ENCODE results near the gene KLHL29.

KLHL29 gene

DNA sequence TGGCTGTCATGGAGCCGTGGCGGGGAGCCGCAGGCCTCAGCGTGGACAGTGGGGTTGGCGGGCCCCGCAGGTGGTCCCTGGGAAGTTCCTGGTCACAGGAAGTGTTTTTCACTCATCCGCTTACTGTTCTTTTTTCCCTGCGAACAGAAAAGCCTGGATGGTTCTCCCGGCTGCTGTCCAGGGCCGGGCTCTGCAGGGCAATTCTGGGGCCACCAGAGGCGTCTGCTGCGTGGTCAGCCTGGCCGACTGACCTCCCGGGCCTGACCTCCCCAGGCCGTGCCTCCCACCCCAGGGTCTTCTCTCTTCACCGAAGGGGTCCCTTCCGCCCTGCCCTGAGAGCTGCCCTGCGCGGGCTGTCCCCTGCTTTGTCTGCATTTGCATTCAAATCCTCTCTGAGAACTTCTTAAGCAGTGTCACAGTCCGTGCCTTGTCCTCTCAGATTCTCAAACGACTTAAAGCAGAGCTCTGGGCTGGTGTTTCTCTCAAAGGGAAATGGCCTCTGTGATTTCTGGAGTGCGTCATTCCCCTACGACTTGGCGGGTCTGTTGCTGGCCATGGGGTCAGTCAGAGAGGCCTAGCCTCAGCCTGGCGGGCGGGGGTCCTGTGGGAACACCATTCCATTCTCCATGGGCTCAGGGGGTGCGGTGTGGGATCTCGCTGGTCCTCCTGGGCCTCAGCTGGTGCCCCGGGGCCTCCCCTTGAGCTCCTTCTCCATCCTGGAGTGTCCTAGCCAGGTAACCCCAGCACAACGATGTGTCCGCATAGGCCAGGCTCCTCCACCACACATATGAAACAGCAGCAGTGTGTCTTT lies 38.3 kb downstream of the KLHL29 start:
- peak in 1 of 2 experiments; percentile 17 for DNase-seq

DNA sequence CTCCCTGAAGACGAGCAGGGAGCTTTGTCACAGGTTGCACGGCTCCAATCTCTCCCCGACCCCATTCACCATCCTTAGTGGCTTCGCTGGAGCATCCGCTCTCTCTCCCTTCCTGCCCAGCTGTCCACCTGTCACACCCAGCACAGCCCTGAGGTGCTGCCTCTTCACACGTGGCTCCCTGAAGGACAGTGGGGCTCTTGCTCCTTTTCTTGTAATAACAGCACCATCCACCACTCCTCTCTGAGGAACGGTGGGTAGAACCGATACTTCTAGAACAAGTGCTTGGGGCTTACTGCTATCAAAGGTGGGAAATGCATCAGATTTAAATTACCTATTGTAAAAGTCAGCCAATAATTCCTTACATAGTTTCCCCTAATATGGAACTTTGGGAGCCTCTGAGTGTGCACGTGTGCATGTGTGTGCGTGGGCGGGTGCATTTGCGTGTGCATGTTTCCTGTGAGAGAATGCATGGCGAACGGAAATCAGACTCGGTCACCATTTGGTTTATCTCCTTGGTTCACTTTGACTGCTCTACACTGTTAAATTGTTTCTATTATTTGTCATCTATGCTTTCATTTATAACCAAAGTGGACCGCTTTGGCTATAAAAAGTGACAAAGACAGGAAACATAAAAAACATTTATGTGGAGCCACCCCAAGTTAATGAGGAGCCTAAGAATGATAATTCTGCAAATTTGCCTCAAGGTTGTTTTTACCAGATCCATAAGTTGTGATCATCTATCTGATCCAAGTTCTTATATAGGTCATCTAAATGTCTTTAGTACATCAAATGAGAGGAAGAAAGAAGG lies 39.1 kb downstream of the KLHL29 start:
- no peak for DNase-seq

DNA sequence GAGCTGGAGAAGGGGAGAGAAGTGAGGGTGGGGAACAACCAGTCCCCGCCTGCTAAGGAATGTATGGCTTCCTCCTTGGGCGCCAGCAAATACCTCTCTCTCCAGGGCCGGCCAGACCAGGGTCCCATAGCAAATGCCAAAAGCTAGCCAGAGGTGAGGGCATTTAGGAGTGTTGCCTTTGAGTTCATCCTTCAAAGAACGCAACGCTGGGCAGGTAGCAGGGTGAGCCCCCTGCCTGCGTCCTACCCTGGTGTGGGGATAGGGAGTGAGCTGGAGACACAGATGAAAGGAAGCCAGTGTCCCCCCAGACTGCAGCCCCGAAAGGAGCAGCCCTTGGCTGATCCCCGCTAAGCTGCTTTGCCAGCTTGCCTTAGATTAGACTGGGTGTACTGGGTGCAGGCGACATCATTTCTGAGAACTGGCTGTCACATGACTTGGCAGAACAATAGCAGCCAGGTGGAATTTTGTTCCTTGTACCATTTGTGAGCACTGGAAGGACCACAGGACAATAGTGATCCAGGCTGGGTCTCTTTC lies 40.4 kb downstream of the KLHL29 start:
- DNase-seq: peak in 1 of 2 experiments; percentile 23

DNA sequence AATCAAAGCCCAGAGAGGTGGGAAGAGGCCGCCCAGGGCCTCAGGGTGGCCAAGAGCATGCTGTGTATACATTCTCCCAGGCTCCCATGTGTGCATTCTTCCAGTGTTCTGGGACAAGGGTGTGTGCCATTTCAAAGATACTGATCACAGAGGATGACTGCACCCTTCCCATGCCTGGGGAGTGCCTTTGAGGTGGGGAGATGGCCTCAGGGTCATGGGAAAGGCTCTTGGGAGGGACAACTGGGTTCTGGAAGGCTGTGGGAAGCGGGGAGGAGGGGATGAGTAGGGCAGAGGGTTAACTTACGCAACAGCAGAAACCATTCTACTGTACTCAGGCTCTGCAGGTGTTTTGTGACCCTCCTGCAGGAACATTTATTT lies 40.9 kb downstream of the KLHL29 start:
- no peak for DNase-seq

DNA sequence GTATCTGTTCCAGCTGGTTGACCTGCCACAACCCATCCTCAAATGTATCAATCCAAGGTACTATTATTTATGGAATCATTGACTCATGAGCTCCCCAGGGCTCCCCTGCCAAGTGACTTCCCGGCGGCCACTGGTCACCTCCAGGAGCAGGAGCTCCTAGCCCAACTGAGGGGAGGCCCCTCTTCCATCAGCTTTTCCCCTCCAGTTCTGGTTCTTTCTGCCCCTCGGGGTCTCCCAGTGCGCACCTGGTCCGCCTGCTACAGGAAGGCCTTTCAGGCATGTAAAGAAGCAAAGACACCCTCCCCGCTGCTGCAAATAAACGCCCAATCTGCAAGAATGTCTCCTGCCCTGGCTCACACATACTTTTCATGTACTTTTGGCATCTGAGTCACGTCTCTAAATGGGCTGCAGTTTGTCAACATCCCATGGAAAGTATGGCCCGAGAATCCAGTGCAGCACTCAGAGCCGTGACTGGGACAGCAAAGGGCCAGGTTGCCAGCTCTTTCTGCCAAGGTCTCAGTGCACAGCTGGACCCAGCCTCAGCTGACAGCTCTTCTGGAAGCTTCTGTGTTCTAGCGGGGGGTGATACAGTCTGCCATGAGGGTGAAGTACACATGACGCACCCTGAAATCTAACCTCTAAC lies 41.4 kb downstream of the KLHL29 start:
- DNase-seq: no peak

DNA sequence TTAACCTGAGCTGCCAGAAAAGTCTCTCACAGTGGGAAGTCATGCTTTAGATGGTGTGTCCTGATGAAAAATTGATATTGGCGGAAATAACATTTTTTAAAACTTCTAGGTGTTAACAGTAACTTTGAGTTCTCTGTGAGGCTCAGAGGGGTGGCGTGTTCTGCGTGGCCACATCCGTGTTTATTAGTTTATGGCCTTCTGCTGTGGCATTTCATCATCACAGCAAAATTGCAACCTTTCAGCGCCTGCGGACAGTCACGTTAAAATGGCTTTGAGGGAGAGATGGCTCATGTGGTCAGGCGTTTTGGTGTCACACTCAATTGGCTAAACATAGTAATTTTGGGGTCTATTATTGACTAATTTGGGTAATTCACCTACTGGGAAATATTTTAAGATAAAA lies 42.4 kb downstream of the KLHL29 start:
- no peak for DNase-seq

DNA sequence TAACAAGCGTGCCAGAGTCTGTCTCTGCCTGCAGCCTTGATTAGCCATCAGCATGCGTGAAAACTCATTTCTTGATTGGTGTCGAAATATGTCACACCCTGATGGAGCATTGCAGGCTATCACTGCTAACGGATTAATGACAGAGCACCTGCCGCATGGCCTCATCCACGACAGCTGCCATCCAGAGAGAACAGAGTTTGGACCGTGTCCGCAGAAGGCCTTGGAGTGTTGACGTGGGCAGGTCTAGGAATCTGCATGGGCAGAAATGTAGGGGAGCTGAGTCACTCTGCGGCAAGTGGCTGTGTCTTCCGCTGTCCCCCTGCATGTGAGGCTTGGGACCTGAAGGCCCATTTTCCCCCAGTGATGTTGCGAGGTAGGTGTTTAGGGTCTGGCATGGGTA lies 43.0 kb downstream of the KLHL29 start:
- DNase-seq: peak; percentile 37 to 76

DNA sequence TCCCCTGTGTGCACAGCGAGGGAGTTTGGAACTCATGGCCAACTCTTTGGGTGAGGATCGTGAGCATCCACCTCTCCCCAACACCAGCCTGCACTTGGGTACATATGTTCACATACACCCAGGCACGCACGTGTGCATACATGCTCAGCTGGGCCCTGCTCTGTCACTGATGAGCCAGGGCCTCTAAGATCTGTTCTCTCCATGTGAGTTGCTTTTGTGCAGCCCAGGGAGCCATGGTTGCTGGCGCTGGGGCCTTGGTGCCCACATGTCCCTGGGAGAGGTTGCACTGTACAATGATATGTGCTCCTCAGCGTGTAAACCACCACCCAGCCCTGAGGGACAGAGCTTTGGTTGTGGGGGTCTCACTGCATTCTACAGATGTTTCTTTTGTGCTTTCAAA lies 44.1 kb downstream of the KLHL29 start:
- DNase-seq: no peak

DNA sequence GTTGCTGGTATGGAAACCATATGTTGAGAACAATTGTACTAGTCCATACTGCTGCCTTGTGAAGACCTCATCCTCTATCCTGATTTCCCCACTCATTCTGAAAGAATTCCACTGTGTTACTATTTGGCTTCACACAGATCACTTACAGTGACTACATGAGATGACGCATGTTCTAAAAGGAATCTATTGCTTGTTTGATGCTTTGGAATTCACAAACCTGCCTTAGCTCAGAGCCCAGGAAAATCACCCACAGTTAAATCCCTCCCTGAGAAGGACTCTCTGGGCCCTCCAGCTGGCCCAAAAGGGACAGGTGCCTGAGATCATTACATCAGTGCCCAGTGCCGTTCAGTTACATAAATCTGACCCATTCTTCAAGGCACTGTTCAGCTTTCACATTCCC lies 45.3 kb downstream of the KLHL29 start:
- DNase-seq: no peak

DNA sequence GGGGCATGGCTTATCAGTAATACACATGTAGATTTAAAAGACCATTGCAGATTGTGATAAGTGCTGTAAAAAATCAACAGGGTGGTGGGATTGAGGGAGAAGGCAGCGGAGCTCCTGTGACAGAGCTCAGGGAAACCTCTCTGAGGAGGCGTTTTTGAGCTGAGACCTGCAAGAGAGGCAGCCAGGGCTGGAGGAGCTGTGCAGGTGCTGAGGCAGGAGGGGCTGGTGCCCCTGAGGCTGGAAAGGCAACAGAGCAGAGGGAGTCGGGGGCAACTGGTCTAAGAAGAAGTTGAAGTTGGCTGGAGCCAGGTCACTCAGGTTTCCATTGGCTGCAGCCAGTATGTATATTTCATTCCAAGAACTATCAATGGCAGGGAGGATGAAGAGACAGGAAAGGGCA lies 47.6 kb downstream of the KLHL29 start:
- DNase-seq: no peak

DNA sequence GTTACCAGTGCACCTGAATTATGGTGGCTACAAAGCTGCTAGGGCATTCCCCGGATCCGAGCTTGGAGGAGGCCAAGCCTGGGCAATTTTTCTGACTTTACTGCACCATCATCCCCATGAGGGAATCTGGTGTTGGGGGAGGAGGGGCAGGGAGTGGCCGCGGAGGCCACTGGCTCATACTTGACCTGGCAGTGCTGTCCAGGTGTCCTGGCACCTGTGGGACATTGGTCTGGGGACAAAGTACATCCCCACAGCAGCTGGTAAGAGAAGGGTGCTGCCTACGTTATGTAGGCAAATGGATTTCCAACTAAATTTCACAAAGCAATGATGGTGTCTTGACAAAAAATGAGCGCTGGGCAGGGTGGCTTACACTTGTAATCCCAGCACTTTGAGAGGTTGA lies 48.3 kb downstream of the KLHL29 start:
- DNase-seq: no peak

DNA sequence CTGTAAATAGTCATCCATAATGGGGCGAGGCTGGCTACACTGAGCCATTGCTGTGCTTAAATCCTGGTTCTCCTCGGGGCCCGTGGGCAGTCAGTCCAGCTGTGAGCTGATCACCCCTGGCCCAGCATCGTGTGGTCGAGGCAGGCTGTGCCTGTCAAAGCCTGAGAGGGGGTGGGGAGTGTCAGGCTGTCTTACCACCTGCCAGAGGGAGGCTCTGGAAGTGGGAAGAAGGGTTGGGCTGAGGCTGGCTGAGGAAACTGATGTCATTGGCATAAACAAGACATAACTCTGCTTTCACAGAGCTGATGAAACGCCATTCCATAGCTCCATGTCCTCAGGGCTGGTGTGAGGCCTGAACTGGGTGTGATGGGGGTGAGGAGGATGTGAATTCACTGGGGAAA lies 49.7 kb downstream of the KLHL29 start:
- DNase-seq: no peak

DNA sequence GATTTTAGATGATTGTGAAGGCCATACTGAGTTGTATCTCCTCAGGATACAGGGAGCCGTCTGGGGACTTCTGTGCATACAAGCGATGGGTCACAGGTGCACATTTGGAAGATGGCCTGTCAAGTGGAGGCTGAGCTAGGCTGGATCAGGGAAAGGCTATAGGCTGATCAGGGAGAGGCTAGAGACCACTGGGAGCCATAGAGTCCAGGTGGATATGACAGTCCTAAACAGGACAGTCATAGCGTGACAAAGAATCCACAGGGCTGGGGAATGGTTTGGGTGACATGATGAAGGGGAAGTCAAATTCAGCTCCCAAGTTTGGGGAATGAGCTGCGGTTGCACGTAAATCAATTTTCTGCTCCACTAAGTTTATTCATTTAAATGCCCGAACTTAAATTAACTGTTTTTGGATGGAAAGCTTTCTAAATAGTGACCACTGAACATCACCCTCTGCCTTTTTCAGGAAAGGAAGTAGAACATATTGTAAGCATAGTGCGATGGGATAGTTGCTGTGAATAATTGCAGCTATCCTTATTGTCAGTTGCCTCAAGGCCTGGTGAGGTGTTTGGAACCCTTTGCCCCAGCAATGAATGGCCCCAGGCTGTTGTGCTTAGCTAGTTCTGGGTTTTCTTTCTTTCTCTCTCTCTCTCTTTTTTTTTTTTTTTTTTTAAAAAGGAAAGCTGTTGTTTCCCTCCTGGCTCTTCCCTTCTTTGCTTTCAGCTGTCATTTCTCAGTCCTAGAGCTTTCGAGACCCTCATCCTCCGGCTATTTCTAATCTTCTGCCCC lies 50.5 kb downstream of the KLHL29 start:
- DNase-seq: no peak

DNA sequence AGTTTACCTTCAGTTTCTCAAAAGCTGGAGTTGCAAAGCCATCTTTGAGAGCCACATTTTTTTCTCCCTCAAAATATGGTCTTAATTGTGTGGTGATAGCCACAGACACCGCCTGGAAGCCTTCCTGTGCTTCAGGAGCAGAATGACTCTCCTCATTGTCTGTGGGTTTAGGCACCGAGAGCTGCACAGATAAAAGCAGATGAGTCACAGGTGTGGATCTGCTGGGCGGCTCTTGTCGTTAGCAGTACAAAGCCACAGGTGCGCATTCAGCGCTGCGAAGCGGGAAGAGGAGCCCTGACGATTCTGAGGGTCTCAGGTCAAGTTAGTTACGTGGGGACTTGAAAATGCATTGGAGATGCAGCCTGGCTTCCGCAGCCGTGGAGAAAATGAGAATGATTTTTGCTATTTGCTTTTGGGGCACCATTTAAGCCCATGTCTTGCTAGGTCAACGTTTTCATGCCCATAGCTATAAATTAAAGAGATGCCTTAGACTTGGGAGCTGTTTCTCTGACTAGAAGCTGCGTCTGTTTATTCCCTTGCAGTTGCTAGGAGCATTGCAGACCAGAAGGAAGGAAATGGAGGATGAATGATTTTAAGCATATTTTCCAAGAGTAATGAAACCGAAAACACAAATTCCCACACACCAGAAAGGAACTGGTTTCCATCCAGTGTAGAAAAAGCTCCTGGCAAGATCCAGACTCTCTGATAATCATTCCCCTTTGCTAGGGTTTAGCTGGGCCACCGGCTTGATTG lies 51.5 kb downstream of the KLHL29 start:
- no peak for DNase-seq

DNA sequence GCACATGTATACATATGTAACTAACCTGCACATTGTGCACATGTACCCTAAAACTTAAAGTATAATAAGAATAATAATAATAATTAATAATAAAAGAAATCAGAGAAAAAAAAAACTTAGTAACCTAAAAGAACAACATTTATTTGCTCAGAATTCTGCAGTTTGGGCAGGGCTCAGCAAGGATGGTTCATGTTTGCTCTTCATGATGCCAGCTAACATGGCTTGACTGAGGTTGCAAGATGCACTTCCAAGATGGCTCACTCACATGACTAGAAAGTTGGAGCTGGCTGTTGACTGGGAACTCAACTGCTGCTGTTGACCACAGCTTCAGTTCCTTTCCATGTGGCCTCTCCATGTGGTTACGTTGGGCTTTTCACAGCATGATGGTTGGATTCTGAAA lies 56.4 kb downstream of the KLHL29 start:
- no peak for DNase-seq

DNA sequence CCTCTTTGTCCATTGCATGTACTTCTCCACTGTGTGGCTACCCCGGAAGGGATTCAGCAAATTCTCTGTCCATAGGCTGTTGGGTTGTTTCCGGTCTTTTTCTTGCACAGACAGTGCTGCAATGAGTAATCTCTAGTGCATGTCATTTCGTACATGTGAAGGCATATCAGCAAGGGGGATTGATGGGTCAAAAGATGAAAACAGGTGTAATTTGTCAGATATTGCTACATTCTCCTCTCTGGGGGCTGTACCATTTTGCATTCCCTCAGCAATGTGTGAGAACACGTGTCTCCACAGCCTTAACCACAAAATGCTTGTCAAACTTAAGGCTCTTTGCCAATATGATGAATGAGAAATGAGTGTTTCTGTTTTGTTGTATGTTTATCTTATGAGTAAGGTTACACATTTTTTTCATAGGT lies 60.5 kb downstream of the KLHL29 start:
- no peak for DNase-seq

DNA sequence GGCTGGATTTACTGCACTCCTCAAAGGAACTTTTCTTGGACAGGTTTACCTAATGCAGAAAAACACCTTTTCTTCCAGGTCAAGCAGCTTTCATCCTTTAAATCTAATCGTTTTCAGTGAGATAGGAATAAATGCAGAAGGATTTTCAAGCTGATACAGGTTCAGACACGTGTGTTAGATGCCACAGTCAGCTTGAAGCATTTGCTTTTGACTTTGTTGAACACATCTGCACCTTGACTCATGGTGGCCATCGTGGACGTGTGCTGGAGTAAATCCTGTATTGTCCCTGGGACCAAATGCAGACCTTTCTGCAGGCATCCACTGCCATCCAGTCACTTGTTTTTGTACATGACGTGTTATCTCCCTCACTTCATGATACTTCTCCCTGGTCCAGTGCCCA lies 61.9 kb downstream of the KLHL29 start:
- DNase-seq: no peak

DNA sequence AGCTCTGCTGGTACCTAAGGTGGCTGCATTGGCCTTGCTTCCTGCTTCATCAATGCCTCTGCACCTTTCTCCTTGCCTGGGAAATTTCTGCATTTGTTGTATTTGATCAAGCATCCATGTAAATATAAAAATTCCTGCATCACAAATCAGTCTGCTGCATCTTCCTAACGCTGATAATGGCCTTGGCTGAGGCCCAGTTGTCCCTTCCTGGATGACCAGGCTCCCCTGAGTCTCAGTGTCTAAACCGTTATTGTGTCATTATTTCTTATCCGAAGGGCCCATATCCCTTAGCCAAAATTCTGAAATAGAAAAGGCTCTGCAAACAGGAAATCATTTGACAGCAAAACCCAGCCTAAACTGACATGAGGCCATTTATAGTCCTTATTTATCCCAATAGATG lies 62.4 kb downstream of the KLHL29 start:
- no peak for DNase-seq

DNA sequence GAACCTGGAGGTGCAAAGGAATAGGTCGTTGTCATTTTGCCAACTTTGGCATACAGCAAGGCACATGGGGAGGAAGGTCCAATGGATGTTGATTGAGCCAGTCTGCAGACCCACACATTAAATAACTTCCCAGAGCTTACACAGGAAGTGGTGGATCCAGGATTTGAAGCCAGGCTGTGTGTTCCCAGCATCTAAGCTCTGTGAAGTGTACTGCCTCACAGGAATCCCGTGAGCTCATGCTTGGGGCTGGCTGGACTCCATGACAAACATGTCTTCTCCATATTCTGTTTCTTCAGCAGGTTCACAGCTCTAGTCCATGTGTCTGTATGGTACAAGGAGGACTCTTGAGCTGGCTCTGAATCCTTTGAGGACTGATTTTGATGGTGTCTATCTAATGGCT lies 63.9 kb downstream of the KLHL29 start:
- DNase-seq: no peak

DNA sequence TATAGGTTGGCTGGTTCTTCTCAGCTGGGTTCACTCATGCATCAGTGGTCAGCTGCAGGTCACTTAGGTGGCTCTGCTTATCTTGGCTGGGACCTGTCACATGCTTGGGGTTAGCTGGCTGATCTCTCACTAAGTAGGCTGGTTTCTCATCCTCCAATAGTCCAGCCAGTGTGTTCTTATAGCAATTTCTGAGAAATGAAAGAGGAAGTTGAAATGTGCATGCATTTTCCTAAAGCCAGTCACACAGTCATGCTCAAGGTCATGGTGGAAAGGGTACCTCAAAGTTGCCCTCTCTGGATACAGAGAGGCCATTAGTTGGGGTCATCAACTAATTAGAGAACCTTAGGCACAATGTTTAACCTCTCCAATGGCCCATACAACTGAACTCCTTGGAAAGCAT lies 64.4 kb downstream of the KLHL29 start:
- DNase-seq: no peak

DNA sequence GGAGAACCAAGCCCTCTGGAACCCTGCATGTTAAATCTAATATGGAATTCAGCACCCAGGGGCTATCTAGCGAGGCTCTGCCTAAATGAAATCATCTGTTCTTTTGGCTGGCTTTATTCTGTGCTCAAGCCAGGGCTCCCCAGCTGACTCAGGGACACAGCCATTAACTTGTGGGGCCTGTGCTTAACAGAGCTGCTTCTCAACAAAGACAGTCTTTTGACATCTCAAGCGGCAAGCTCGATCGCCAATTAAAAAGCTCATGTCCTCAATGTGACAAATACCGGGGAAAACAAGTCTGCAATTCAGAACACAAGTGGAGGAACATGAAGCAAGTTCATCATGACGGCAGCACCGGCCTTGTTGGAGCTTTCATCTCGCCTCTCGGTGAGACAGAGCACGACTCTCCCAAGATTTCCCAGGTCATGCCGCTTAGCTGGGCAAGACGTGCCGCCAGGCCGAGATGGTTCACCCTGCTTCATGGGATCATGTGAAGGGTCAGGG lies 64.9 kb downstream of the KLHL29 start:
- DNase-seq: no peak

DNA sequence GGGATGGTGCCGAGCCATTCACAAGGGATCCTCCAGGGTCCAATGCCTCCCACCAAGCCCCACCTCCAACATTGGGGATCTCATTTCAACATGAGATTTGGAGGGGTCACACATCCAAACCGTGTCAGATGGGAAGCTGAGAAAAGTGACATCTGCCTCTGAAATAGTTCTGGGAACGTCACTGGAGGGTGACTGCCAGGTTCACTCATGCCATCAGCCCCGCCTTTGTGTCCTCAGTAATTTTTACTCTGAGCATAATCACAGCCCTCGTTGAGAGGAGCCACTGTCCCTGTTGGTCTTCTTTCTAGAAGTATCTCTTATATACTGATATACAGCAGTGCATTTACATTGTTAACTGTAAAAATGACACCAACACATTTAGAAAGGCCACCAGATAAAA lies 67.4 kb downstream of the KLHL29 start:
- no peak for DNase-seq

Measured in NCI-H524 (cell line).